Neural cell (in vitro differentiated cells): Measurements from ENCODE around the gene ERC2.

ENCODE experiments used
- EP300 ChIP-seq: fragments of 450-650 bp; conservative IDR thresholded peaks from 2 replicates; pipeline ENCODE4 v1.6.1; 2014; ENCODE audit warnings: antibody characterized with exemption, mild to moderate bottlenecking, moderate library complexity; ENCODE audit not compliant: poor library complexity, severe bottlenecking
- POLR2AphosphoS5 ChIP-seq: IDR thresholded peaks from 2 replicates; pipeline ENCODE4 v1.6.1; 2012
- TAF1 ChIP-seq: IDR thresholded peaks from 2 replicates; pipeline ENCODE4 v1.6.1; 2012; ENCODE audit warnings: low read depth
- TF ChIP-seq, protein P1 (sequence below): fragments of 450-650 bp; IDR thresholded peaks from 2 replicates; pipeline ENCODE4 v1.5.1; 2014; ENCODE audit warnings: antibody characterized with exemption, mild to moderate bottlenecking, moderate library complexity; ENCODE audit not compliant: poor library complexity, severe bottlenecking
- TF ChIP-seq, protein P2 (sequence below): IDR thresholded peaks from 2 replicates; pipeline ENCODE4 v1.6.1; 2012; ENCODE audit warnings: borderline replicate concordance

DNA sequence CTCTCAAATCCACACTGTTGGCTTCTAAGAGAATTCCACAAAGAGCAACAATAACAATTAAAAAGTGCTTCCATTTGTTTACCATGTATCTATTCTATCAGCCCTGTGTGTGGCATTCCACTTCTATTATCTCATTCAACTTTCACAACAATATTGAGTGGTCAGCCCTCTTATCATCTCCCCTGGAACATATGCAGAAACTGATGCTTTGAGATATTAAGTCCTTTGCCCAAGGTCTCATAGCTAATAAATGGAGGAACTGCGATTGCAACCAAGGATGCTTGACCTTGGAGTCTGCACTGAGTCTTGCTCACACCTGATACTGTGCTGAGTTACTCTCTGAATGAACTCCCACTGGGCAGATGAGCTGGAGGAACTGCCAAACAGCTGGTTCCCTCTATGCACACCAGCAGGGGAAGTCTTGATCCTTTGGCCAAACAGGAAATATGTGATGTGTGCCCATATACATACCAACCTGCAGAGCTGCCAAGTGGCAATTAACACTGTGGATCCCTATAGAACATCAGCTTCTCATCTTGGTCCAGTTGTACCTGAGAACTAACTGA, 836.4 kb downstream of the ERC2 start:
- TF ChIP-seq, protein P1, sequence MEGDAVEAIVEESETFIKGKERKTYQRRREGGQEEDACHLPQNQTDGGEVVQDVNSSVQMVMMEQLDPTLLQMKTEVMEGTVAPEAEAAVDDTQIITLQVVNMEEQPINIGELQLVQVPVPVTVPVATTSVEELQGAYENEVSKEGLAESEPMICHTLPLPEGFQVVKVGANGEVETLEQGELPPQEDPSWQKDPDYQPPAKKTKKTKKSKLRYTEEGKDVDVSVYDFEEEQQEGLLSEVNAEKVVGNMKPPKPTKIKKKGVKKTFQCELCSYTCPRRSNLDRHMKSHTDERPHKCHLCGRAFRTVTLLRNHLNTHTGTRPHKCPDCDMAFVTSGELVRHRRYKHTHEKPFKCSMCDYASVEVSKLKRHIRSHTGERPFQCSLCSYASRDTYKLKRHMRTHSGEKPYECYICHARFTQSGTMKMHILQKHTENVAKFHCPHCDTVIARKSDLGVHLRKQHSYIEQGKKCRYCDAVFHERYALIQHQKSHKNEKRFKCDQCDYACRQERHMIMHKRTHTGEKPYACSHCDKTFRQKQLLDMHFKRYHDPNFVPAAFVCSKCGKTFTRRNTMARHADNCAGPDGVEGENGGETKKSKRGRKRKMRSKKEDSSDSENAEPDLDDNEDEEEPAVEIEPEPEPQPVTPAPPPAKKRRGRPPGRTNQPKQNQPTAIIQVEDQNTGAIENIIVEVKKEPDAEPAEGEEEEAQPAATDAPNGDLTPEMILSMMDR = no peak
- no peak for TF ChIP-seq EP300
- TF ChIP-seq, protein P2, sequence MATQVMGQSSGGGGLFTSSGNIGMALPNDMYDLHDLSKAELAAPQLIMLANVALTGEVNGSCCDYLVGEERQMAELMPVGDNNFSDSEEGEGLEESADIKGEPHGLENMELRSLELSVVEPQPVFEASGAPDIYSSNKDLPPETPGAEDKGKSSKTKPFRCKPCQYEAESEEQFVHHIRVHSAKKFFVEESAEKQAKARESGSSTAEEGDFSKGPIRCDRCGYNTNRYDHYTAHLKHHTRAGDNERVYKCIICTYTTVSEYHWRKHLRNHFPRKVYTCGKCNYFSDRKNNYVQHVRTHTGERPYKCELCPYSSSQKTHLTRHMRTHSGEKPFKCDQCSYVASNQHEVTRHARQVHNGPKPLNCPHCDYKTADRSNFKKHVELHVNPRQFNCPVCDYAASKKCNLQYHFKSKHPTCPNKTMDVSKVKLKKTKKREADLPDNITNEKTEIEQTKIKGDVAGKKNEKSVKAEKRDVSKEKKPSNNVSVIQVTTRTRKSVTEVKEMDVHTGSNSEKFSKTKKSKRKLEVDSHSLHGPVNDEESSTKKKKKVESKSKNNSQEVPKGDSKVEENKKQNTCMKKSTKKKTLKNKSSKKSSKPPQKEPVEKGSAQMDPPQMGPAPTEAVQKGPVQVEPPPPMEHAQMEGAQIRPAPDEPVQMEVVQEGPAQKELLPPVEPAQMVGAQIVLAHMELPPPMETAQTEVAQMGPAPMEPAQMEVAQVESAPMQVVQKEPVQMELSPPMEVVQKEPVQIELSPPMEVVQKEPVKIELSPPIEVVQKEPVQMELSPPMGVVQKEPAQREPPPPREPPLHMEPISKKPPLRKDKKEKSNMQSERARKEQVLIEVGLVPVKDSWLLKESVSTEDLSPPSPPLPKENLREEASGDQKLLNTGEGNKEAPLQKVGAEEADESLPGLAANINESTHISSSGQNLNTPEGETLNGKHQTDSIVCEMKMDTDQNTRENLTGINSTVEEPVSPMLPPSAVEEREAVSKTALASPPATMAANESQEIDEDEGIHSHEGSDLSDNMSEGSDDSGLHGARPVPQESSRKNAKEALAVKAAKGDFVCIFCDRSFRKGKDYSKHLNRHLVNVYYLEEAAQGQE = no peak
- no peak for TF ChIP-seq POLR2AphosphoS5
- TF ChIP-seq TAF1 = no peak
